ENCODE measurements around the gene ZC3H7B. TPM values are rescaled to one million over a fixed set of nuclear protein-coding genes. Genes with fewer than 3 reads are reported as not detected.

Gene ZC3H7B
- total RNA-seq, 1 donor from 2014 or later = 28.2 TPM

DNA sequence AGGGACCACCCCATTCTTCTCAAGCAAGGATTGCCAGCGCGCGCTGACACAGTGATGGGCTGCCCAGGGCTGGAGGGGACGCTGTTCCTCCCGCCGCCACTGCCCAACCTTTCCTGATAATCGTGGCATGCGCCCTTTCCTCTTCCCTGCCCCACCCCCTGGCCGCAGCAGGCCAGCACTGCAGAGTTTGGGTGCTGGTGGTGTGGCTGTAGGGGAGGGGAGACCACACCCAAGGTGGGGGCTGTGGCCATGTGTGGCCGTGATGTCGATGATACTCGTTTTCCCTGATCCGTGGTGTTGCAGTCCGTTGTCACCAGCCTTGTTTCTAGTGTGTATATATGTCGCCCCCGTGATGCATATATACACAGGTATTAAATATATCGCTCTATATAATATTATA is 57.6 kb downstream of the ZC3H7B start:
- no peak for DNase-seq (ENCODE audit: extremely low spot score in 2 of 2)
- no peak overlapping the region for H3K27ac ChIP-seq
- H3K4me1 ChIP-seq = no peaks in the 10 kb centered on the region
- TF ChIP-seq CTCF (IDR thresholded peaks at IDR 0.05) = no peak
- no peak for TF ChIP-seq POLR2A (IDR thresholded peaks at IDR 0.05)
- no peak for TF ChIP-seq POLR2AphosphoS5 (IDR thresholded peaks at IDR 0.05; ENCODE audit: insufficient read depth in 1 of 2, low read depth in 1 of 2)
- intact Hi-C loops (cut with DNase I) = no loop called here
- H3K9me3 ChIP-seq = no peaks in the 10 kb centered on the region
- peaks cover 0 to 50% of the 10 kb centered on the region in 2 donors for H3K36me3 ChIP-seq
- no peaks in the 10 kb centered on the region for H3K27me3 ChIP-seq
- no peak overlapping the region for H3K4me3 ChIP-seq

DNA sequence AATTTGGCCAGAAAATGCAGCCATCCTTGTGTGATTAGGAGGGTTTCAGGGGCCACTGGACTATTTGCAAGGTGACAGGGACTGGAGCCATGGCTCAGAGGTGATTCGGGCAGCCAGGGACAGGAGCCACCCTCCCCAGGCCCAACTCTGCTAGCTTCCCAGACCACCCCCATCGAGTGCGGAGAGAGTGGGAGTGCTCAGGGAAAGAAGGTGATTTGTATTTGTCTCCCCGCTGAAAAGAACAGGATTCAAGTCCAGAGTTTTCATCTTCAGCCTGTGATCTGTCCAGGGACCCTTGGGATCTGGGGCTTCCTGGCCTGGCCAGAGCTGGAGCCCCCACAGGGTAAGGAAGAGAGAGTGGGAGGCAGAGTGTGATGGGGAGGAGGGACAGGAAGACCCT is 58.1 kb downstream of the ZC3H7B start:
- Histone ChIP-seq H3K27me3 (no peaks in the 10 kb centered on the region), H3K9me3 (no peaks in the 10 kb centered on the region), H3K27ac (no peak overlapping the region), H3K4me3 (no peak overlapping the region), H3K4me1 (no peaks in the 10 kb centered on the region), H3K36me3 (peaks cover 0 to 46% of the 10 kb centered on the region in 2 donors)
- no peak for TF ChIP-seq CTCF (IDR thresholded peaks at IDR 0.05)
- no peak for TF ChIP-seq POLR2A (IDR thresholded peaks at IDR 0.05)
- no peak for TF ChIP-seq POLR2AphosphoS5 (IDR thresholded peaks at IDR 0.05; ENCODE audit: insufficient read depth in 1 of 2, low read depth in 1 of 2)
- DNase-seq (ENCODE audit: extremely low spot score in 2 of 2) = no peak
- intact Hi-C loops (cut with DNase I) = no loop called here

DNA sequence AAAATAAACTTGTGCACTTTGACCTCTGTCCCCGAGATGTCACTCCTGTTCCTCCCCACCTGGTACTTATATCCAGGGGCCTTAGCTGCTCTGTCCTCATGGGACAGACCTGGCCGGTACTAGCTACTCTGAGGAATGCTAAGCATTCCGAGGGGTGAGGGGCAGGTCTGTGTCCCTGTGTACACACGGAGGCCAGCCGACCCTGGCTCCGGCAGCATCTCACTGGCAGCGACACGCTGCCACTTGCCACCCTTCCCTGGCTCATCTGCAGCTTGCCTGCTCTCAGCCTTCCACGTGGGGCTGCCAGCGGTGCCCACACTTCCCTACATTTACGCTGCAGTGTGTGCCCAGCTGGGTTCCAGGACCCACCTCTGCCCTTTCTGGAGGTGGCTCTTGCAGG is 58.8 kb downstream of the ZC3H7B start:
- intact Hi-C loops (cut with DNase I) = no loop called here
- H3K27me3 ChIP-seq = no peaks in the 10 kb centered on the region

DNA sequence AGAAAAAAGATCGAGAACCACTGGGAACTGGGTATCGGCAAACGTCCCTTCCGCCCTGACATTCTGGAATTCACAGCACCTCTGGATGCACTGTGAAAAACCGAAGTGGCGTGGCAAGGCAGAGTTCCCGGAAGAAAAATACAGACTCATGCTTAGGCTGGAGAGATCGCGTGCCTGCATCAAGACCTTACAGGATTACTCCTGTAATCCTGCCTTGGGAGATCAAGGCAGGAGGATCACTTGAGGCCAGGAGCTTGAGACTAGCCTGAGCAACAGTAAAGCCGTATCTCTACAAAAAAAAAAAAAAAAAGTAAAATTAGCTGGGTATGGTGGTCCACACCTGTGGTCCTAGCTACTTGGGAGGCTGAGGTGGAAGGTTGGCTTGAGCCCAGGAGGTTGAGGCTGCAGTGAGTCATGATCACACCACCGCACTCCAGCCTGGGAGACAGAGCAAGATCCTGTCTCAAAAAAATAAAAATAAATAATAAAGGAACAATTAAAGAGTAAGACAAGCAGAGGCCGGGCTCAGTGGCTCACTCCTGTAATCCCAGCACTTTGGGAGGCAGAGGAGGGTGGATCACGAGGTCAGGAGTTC is 60.5 kb downstream of the ZC3H7B start:
- no peak overlapping the region for H3K4me3 ChIP-seq
- H3K27me3 ChIP-seq = no peaks in the 10 kb centered on the region
- H3K9me3 ChIP-seq = no peaks in the 10 kb centered on the region
- H3K4me1 ChIP-seq = peaks cover 5% of the 10 kb centered on the region
- intact Hi-C loops (cut with DNase I) = no loop called here
- DNase-seq (ENCODE audit: extremely low spot score in 2 of 2) = no peak
- H3K27ac ChIP-seq = no peak overlapping the region
- peaks cover 0 to 22% of the 10 kb centered on the region in 2 donors for H3K36me3 ChIP-seq
- TF ChIP-seq POLR2AphosphoS5 (IDR thresholded peaks at IDR 0.05; ENCODE audit: insufficient read depth in 1 of 2, low read depth in 1 of 2) = no peak
- TF ChIP-seq CTCF (IDR thresholded peaks at IDR 0.05) = no peak
- no peak for TF ChIP-seq POLR2A (IDR thresholded peaks at IDR 0.05)

More for the DNA sequence above, 58.8 kb downstream of the ZC3H7B start:
- DNase-seq (ENCODE audit: extremely low spot score in 2 of 2) = no peak
- no peaks in the 10 kb centered on the region for H3K4me1 ChIP-seq
- no peaks in the 10 kb centered on the region for H3K9me3 ChIP-seq
- no peak overlapping the region for H3K27ac ChIP-seq
- H3K4me3 ChIP-seq = no peak overlapping the region
- no peak for TF ChIP-seq CTCF (IDR thresholded peaks at IDR 0.05)
- TF ChIP-seq POLR2AphosphoS5 (IDR thresholded peaks at IDR 0.05; ENCODE audit: insufficient read depth in 1 of 2, low read depth in 1 of 2) = peak in 1 of 2 donors; percentile 20
- H3K36me3 ChIP-seq = peaks cover 0 to 38% of the 10 kb centered on the region in 2 donors

DNA sequence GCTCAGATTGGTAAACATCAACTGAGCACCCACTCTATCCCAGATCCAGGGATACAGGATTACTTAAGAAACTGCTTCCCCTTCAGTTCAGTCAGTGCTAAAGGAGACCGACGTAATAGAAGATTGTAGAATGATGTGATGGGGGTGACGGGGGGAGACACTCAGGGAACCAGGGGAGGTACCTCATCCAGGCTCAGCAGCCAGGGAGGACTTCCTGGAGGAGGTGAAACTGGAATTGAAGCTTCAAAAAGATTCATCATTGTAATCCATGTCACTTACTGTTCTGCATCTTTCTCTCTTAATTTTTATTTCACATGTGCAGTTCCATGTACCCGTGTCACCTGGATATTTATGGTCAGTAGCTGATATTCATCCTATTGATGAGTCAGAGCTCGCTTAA is 61.3 kb downstream of the ZC3H7B start:
- H3K4me1 ChIP-seq = peaks cover 12% of the 10 kb centered on the region
- no peak for DNase-seq (ENCODE audit: extremely low spot score in 2 of 2)
- no peak for TF ChIP-seq CTCF (IDR thresholded peaks at IDR 0.05)
- TF ChIP-seq POLR2A (IDR thresholded peaks at IDR 0.05) = no peak
- no peak for TF ChIP-seq POLR2AphosphoS5 (IDR thresholded peaks at IDR 0.05; ENCODE audit: insufficient read depth in 1 of 2, low read depth in 1 of 2)
- peaks cover 0 to 13% of the 10 kb centered on the region in 2 donors for H3K36me3 ChIP-seq
- no peak overlapping the region for H3K4me3 ChIP-seq
- no peaks in the 10 kb centered on the region for H3K9me3 ChIP-seq
- no peak overlapping the region for H3K27ac ChIP-seq
- intact Hi-C loops (cut with DNase I) = no loop called here
- H3K27me3 ChIP-seq = no peaks in the 10 kb centered on the region
